Pulmonary artery endothelial cell (primary cell): ENCODE results near the gene PRDM15. TPM values are rescaled to one million over a fixed set of nuclear protein-coding genes. Genes with fewer than 3 reads are reported as not detected.

ENCODE experiments used
- DNase-seq: peaks from one replicate; pipeline ENCODE4 v3.0.0-alpha.2; 2011; ENCODE audit warnings: low read depth, low spot score
- total RNA-seq: library from RNA; depleted of rRNA; stranded (reverse); fragments of >200 nt; gene quantifications from 2 replicates; pipeline ENCODE4 v1.2.3, GENCODE V29; 2014

PRDM15 gene
- total RNA-seq, 1 donor from 2014 or later: 5.5 TPM

- DNase-seq: no peak
Measured at GRCh38 chr21:41845310-41846032, 33.7 kb downstream of the PRDM15 start.

DNA sequence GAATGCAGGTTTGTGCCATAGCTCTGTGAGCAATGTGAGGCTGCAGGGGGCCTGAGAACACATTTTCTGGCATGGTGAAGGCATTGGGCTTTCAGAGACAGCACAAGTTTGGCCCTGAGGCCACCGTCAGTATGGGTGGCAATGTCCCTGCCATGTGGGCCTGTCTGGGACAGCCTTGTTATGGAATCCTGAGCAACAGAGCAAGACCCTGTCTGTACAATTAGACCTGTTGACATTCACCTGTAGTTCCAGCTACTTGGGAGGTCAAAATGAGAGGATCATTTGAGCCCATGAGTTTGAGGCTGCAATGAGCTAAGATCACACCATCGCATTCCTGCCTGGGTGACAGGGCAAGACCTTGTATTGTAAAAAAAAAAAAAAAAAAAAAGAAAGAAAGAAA lies 35.6 kb downstream of the PRDM15 start:
- no peak for DNase-seq

DNA sequence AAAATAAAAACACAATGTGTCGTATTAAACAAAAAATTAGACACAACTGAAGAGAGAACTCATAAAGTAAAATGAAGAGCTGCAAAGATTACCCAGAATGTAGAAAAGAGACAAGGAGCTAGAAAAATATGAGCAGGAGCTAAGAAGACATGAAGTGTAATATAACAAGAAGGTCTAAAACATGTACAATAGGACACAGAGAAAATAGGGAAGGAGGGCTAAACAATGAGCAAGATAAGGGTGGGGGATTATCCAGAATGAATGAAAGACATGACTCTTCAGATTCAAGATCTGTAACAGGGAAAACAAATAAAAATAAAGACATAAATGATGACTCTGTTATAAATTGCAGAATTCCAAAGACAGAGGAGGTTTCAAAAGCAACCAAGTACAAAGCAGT lies 38.3 kb downstream of the PRDM15 start:
- no peak for DNase-seq

GRCh38 chr21:41839387-41840000 lies 39.6 kb downstream of the PRDM15 start:
- DNase-seq: no peak

GRCh38 chr21:41837756-41838297 lies 41.3 kb downstream of the PRDM15 start:
- no peak for DNase-seq

- no peak for DNase-seq
Measured at GRCh38 chr21:41836166-41837015, 42.8 kb downstream of the PRDM15 start.

- DNase-seq: no peak
Measured at GRCh38 chr21:41835711-41836154, 43.4 kb downstream of the PRDM15 start.

DNA sequence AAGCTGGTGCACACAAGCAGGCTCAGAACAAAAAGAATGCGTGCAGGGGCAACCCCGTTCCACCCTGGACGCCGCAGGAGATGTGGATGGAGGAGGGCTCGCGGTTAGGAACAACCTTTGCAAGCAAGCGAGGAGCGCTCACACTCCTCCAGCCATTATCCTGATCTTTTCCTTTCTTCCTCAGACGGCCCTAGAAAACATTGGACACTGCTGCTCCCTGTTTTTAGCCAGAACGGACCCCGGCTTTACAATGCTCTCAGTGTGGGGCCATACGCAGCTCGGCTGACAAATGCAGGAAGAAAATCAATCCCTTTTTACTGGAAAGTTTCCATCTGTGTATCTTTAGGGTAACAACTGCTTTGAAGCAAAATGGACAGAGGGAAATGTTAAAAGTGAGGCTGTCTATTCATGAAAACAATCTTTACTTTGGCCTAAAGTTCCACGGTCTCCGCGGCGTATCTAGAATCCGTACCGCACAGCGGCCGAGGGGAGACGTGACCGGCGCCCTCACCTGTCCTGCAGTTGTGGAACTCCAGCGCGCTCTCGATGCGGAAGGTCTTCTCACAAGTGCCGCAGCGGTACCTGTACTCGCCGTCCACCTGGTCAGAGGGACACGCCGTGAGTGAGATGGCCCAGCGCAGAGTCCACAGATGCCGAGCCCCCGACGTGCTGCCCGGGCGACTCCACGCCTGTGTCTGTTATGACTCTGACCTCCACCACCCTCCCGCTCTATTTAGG lies 44.0 kb downstream of the PRDM15 start:
- DNase-seq: no peak

DNA sequence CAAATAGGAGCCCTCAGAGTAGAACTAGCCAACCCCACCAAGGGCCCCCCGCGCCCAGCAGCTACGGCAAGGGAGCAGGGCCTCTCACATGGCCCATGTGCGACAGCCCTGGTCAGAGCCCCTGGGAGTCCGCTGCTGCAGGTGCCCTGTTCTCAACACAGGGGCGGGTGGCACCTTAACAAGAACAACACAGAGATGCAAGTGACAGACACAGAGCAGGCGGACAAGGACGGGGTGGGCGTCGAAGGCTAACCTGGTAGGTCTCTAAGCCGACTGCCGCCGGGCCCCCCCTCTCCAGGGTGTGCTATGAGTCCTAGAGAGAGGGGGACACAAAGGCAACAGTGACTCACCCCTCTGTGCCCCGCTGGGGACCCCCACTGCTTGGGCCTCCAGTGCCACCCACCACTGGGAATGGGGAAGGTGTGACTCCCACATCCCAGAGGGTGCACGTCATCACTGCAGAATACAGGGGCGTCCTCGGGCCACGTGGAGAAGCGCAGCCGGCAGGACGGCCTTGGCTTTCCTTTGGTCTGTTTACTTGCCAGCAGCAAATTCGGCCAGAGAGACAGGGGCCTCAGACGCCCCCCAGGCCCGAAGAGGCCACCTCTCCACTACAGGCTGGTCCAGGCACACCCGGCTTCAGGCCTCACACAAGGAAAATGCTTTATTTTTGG lies 44.8 kb downstream of the PRDM15 start:
- DNase-seq: no peak

DNA sequence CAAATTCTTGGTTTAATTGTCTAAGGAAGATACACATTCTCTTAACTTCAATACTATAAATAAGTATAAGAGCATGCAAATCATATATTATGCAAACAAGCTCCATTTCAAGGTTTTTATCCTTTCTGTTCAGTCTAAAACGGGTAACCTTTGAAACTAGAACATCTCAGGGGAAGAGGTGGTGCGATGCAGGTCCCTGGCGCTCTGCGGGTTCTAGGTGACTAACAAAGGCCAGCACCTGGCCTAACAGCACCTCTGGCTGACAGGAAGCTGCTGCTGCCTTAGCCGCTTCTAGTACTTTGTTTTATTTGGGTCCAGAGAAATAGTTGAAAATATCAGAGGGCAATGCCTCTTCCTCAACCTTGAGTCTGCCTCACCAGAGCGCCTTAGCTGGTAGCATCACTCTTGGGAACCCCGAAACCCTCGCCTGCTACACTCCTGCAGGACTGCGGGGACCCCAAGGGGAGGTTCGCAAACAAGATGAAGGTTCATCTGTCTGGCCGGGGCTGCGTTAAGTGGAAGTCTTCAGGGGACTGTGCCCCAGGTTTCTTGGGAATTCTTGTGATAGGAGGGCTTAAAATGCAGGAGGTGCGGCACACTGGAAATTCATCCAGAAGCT lies 45.5 kb downstream of the PRDM15 start:
- no peak for DNase-seq

DNA sequence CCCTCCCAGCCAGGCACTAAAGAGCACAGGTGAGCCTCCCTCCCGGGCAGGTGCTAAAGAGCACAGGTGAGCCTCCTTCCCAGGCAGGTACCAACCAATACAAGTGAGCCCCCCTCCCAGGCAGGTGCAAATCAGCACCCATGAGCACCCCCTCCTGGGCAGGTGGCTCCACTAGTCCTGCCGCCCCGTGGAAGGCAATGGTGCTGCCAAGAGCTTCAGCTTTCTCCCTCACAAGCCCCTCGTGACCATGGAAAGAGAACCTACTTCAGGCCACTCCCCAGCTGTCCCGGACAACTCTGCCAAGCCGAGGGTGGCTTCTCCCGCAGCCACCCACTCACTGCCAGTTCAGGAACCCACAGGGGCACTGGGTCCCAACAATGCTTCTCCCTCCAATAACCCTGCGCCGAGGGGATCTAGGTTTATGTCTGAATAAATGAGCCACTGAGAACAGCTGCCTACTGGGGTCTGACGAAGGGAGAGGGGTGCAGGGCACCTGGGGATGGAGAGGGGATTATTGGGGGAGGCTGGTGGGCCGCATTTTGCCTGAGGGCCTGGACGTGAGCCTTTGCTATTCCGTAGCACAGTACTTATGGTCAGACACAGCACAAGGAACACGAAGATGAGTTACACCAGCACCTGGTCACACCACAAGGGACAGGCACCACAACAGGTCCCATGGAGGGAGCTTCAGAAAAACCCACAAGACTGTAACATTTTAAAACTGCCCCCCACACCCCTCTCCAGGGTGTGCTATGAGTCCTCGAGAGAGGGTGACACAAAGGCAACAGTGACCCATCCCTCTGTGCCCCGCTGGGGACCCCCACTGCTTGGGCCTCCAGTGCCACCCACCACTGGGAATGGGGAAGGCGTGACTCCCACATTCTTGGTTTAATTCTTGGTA lies 46.3 kb downstream of the PRDM15 start:
- DNase-seq: no peak

DNA sequence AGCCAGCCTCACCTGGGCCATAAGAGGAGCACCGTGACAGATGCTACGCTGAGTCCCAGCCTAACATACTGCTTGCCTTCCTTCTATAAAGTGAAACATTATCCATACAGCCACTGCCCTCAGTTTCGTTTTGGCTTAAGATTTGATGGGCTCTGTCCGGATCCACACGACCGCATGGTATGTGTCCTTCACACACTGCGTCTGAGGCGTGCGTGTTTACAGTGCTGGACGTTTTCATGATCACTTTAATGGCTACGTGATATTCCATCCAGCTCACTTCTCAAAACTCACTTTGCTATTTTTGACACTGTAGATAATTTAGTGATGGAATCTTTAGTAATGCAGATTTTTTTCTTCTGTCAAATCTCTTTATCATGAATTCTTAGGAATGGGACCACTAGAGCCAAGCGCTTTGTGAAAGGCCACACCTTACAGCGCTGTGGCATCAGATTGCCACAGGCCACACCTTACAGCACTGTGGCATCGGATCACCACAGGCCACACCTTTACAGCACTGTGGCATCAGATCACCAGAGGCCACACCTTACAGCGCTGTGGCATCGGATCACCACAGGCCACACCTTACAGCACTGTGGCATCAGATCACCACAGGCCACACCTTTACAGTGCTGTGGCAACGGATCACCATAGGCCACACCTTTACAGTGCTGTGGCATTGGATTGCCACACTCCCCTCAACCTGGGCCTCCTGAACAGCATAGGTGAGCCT lies 47.1 kb downstream of the PRDM15 start:
- DNase-seq: no peak

GRCh38 chr21:41831453-41831831 lies 47.7 kb downstream of the PRDM15 start:
- no peak for DNase-seq

- DNase-seq: no peak
Measured at GRCh38 chr21:41830764-41831452, 48.2 kb downstream of the PRDM15 start.

DNA sequence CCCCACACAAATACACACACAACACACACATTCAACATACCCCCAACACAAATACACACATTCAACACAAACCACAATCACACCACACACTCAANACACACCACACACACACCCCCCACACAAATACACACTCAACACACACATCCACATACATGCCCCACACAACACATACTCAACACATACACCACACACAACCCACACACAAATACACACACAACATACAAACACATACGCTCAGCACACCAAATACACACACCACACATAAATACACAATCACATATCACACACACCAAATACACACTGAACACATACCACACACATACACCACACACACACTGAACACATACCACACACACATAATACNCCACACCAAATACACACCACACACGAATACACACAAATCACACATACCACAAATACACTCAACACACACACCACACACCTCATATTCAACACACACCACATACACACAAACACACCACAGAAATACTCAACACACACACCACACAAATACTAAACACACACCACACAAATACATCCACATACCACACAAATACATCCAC lies 48.9 kb downstream of the PRDM15 start:
- no peak for DNase-seq

GRCh38 chr21:41828884-41829360 lies 50.2 kb downstream of the PRDM15 start:
- no peak for DNase-seq
